HG02763 (cell line): Measurements from ENCODE around the gene CCDC17.
"Not testable (repeated sequence)": the region's sequence is repeated elsewhere in the genome, so short reads cannot be mapped to it uniquely, and the experiment has no call there.

Experiments
- ATAC-seq: cut with Tn5 transposase; IDR thresholded peaks from one replicate; pipeline ENCODE4 v1.9.1; 2021; ENCODE audit warnings: mild to moderate bottlenecking, moderate library complexity; ENCODE audit not compliant: unreplicated experiment

CCDC17 gene

GRCh38 chr1:45622524-45623394 lies 1.1 kb downstream of the CCDC17 start:
- no peak for ATAC-seq

DNA sequence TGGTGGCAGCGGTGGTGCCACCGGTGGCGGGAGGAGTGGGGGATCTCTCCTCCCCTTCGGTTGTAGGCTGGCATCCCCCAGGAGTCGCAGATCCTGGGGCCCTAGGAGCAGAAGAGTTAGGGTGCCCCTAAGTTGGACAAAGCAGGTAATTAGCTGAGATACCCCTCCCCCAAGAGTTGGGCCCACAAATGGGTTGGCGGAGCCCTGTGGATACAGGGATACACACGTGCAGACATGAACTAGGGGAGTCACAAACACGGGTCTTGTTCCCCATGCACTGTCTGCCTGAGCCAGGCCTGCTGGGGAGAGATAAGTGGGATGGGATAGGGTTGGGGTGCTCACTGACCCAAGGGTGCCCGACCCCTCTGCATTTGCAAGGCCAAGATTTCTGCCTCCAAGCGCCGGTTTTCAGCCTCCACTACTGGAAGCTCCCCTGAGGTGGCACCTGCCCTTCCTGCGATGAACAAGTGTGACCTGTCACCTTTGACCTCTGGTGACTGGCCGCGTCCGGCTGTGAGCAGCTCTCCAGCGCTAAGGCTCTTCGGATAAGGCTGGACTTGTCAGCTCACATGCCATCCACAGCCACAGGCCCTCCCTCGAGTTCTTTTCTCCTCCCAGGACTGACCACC lies 1.8 kb downstream of the CCDC17 start:
- no peak for ATAC-seq

DNA sequence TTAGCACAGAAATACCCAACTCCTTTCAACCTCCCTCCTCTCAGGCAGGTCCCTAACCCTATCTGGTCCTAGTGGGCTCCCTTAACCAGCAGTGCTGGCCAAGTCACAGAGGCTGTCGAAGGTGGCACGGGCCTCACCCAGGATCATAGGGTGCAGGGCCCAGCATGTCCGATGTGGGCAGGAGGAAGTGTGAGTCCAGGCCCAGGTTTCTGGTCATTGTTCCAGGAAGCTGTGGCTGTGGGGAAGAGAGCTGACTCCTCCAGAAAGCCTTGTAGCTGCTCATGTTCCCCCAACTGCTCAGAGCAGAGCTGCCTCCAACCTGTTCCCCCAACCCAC lies 2.4 kb downstream of the CCDC17 start:
- no peak for ATAC-seq

DNA sequence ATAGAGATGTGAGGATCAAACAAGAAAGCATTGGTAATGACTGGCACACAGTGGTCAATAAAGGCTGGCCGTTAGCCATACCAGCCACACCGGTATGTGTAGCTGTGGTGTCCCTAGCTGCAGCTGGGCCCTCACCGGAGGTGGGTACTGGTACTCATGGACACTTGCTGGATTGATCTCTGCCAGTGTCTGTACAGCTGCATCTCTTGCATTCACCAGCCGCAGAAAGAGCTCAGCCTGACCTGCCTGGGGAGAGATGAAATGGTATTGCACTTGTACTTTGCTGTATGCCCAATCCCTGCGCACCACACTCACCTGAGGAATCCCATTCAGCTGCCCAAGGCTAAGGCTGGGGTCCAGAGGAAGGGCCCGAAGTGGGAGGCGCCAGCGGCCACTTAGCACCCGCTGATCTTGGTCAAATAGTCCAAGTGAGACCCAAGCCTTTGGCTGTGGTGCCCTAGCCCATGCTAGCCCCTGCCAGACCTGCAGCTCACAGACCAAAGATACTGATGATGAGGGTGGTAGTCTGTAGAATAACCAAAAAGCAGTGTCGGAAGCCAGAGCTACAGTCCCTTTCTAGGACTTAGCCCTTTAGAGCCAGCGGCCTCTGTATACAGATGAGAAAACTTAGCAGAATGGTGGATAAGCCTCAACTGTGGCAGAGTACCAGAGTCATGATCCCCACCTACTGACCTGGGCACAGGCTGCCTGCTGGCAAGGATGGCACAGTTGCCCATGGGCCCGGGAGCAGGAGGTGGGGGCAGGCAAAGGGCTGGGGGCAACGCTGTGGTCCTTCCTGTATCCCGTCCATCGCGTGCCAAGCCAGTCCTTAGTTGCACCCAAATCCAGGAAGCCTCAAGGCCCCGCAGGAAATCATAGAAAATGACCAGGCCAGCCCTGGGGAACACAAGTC lies 3.0 kb downstream of the CCDC17 start:
- ATAC-seq: no peak

DNA sequence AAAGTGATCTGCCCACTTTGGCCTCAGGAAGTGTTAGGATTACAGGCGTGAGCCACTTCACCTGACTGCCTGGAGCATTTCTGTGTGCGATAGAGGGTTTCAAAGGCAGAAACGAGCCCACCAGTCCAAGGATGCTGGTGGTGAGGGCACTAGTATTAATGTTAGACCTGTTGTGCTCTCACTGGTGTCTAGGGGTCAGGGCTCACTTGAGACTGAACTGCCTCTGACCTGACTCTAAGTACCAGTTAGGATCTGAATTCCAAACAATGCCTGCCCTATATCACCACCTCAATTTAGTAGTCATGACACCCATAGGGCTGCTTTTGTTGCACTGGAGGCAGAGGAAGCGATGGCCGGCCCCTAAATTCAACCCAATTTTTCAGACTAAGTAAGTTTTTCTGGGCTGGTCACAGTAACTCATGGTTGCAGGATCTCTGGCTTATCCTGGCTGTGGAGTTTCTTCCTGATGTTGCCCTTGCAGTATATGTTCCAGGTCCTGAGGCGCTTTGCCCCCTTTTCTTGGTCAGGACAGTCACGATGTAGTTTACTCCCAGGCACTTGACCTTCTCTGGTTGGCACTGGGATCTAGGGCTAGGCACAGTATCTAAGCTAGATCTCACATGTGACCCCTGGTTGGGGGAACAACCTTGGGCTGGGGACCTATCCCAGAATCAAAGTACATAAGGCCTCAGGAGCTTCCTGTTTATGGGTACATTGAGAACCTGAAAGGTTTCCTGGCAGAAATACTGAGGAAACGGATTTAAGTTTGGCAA lies 4.5 kb downstream of the CCDC17 start:
- ATAC-seq: no peak

DNA sequence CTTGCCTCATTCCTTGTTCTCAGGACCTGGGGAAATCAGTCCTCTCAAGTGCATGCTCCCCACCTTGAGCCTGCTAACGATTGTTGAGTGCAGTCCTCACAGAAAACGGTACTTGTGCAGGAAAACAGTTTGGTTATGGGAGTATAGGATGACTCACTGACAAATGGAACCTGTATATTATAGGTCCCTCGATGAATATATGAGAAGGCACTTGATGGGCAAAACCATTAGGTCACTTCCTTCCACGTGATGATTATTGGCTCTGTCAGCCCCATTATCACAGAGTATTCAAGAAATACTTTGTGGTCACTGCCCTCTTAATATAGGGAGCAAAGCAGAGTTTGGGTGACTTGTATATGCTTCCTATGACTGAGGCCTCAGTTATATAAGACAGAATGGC lies 6.2 kb downstream of the CCDC17 start:
- ATAC-seq: no peak

DNA sequence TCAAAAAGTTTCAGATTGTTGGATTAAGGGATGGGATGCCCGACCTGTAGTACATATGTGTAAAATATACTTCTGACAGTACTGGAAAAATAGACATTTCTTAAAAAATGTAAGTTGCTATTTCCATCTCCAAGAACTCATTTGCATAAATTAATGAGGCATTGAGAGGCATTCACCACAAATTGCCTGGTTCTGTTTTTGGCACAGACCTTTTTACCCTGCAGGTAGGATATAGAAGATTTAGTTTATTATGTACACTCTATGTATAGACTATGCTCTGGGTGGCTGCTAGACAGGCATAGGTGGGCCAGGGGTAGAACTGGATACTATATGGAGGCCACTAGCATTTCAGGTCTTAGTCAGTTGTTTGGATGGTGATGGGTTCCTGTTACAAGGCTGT lies 8.0 kb downstream of the CCDC17 start:
- no peak for ATAC-seq

- no peak for ATAC-seq
Observed at GRCh38 chr1:45612941-45613579, 10.8 kb downstream of the CCDC17 start.

GRCh38 chr1:45610589-45611226 lies 13.1 kb downstream of the CCDC17 start:
- no peak for ATAC-seq

DNA sequence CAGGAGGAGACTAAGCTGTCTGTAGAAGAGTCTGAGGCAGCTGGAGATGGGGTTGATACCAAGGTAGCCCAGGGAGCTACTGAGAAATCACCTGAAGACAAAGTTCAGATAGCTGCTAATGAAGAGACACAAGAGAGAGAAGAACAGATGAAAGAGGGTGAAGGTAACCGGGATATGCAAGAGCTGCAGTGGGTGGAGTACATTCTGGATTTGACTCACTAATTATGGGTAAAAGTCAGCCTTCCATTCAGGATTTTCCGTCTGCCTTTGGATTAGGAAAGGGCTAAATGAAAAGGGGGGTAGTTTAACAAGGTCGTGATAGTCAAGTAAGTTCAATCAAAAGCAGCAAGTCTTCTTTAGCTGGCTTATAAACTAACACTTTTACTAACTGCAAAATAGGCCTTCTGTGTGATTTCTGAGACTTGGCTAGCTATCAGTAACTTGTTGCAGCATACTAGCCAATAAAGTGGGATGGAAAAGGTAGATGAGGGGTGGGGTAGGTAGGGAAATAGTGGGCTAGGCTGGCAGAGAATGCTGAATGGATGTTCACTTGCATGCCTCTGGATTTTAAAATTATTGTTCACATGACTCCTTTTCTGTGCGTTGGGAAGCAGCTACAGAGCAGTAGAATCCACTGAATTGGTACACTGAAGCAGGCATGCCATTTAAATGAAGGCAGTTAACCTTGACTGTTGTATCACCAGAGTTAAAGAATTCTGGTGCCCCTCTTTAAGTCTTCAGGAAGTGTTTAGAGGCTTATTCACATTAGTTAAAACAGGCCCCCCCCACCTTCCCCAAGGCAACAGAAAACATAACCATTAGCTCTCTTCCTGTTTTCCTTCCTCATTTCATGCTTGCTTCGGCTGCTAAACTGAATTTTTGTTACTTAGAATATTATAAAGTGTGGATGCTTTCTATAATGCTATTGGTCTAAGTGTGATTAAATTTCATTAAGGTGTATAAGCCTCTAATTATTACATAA lies 15.4 kb downstream of the CCDC17 start:
- no peak for ATAC-seq

DNA sequence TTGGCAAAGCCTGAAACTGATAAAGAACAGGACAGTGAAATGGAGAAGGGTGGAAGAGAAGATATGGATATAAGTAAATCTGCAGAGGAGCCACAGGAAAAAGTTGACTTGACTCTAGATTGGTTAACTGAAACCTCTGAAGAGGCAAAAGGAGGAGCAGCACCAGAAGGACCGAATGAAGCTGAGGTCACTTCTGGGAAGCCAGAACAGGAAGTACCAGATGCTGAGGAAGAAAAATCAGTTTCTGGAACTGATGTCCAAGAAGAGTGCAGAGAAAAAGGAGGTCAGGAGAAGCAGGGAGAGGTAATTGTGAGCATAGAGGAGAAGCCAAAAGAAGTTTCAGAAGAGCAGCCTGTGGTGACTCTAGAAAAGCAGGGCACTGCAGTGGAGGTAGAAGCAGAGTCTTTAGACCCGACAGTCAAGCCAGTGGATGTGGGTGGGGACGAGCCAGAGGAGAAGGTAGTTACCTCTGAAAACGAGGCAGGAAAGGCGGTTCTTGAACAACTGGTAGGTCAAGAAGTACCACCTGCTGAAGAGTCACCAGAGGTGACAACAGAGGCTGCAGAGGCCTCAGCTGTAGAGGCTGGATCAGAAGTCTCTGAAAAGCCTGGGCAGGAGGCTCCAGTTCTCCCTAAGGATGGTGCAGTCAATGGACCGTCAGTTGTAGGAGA lies 16.3 kb downstream of the CCDC17 start:
- no peak for ATAC-seq

GRCh38 chr1:45604239-45604638 lies 19.6 kb downstream of the CCDC17 start:
- ATAC-seq: no peak

GRCh38 chr1:45596765-45597164 lies 27.1 kb downstream of the CCDC17 start:
- ATAC-seq: not testable (repeated sequence)

- no peak for ATAC-seq
Observed at GRCh38 chr1:45594412-45594811, 29.4 kb downstream of the CCDC17 start.

DNA sequence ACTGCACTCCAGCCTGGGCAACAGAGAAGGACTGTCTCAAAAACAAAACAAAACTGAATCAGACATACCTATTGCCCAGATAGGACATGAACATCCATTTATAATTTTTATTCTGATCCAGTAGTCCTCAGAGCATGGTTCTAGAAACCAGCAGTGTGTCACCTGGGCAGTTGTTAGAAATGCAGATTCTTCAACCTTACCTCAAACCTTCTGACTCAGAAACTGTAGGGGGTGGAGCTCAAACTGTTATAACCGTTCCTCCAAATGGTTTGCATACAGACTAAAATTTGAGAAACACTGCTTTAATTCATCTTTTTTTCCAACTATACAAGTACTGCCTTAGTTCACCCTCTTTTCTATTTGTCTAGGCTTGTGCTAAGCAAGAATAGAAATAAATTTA lies 34.0 kb downstream of the CCDC17 start:
- ATAC-seq: no peak

- no peak for ATAC-seq
Observed at GRCh38 chr1:45586769-45587168, 37.1 kb downstream of the CCDC17 start.

DNA sequence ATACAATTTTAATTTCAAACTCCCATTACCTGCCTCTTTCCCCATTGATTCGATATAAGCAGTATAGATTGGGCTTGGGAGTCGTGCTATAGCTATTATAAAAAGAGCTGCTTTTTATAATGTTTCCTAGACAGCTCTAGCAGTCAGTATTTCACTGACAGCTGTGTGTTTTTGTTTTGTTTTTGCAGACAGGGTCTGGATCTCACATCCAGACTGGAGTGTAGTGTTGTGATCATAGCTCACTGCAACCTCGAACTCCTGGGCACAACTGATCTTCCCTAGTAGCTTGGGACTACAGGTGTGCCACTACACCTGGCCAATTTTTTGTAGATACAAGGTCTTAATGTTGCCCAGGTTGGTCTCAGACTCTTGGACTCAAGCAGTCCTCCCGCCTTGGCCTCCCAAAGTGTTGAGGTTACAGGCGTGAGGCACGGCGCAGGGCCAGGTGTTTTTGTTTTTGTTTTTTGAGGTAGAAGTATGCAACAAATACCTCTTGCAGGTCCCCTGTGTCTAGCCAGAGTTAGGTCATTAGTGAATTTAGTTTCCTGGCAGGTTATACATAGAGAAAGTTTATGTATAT lies 38.3 kb downstream of the CCDC17 start:
- ATAC-seq: no peak

DNA sequence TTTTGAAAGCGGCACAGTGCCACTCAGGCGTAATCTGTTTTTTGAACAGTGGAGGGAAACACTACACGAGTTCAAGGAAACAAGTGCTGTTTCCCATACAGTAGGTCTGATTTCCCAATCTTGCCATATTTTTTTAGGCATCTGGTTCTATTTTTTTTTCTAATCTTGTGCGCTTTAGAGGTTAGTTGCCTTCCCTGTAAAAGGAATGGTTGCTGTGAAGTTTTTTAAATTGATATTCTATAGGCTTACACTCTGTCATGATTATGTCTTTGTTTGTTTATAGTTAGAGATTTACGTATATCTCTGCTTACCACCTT lies 38.8 kb downstream of the CCDC17 start:
- no peak for ATAC-seq
